AG04449 (cell line): ENCODE data around the gene PRKG1.
A peak's percentile ranks its signal among the peaks of the same experiment; 100 is the strongest.

ENCODE experiments used
- CTCF ChIA-PET: fragments of 350-600 bp; formaldehyde crosslinking; extraction: SDS; loops from one replicate; lab custom pipeline; 2021; ENCODE audit warnings: antibody characterized with exemption; lab: Yijun Ruan, JAX
- POLR2A ChIA-PET: fragments of 400-600, 350-600 bp; formaldehyde crosslinking; extraction: SDS; loops from one replicate; lab custom pipeline; 2020; ENCODE audit warnings: antibody characterized with exemption, inconsistent platforms; lab: Yijun Ruan, JAX
- DNase-seq: peaks from one replicate; pipeline ENCODE4 v3.0.0-alpha.2; 2010; ENCODE audit warnings: low read depth, low spot score
- H3K4me3 ChIP-seq: 2 replicates; pipeline ENCODE4 v1.5.1; 2011; ENCODE audit warnings: low read depth, mild to moderate bottlenecking, control low read depth, low read length
- TF ChIP-seq, protein P1 (sequence below): IDR thresholded peaks from one replicate; pipeline ENCODE4 v1.5.1; 2011; ENCODE audit warnings: mild to moderate bottlenecking, moderate library complexity, low read length, control low read depth, inconsistent platforms; ENCODE audit not compliant: insufficient read depth; ENCODE audit errors: missing control alignments

The PRKG1 gene

DNA sequence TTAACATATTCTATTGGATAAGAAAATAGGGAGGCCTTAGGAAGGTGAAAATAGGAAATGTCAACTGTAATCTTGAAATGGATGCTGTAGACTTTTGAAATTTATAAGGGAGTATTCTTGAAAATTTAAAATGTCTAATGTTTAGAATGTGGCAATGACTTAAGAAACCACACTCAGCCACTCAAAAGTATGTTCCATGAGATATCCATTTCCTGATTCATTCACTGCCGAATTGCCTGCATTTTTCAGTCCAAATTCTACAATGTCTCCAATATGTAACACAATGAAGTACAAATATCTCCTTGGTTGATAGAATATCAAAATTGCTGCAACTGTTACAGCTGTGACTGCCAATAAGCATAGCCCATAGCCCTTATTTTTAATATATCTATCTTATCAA, 25.9 kb downstream of the PRKG1 start:
- no peak overlapping the region for H3K4me3 ChIP-seq
- no peak for DNase-seq
- TF ChIP-seq, protein P1, sequence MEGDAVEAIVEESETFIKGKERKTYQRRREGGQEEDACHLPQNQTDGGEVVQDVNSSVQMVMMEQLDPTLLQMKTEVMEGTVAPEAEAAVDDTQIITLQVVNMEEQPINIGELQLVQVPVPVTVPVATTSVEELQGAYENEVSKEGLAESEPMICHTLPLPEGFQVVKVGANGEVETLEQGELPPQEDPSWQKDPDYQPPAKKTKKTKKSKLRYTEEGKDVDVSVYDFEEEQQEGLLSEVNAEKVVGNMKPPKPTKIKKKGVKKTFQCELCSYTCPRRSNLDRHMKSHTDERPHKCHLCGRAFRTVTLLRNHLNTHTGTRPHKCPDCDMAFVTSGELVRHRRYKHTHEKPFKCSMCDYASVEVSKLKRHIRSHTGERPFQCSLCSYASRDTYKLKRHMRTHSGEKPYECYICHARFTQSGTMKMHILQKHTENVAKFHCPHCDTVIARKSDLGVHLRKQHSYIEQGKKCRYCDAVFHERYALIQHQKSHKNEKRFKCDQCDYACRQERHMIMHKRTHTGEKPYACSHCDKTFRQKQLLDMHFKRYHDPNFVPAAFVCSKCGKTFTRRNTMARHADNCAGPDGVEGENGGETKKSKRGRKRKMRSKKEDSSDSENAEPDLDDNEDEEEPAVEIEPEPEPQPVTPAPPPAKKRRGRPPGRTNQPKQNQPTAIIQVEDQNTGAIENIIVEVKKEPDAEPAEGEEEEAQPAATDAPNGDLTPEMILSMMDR = no peak
- CTCF ChIA-PET = no interaction called here
- POLR2A ChIA-PET = no interaction called here

DNA sequence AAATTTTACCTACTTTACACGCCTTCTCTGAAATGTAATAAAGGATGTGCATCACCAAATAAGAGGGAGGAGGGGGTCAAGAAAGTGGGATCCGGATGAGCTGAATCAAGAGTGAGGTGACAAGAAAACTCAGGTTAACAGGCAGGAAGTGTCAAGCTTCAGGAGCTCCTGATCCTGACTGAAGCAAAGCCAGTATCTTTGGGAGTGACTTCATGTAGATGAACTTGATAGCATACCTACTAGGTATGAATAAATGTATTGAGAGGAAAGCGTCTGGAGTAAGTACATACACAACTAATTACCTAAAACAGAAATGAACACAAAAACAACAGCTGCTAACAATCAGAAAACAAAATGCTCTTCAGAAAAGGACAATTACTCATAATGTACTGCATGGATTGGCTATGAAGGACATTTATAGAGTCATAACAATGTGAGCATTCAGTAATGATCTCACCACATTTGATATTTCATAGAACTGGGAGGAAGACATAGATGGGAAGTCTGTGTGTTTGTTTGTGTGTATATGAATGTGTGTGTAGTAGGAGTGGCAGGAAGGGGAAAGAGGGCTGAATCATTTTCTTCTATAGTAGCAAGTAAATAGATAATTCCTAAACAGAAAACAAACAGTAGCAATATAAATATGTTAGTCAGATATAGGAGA, 29.4 kb downstream of the PRKG1 start:
- POLR2A ChIA-PET = no interaction called here
- DNase-seq = no peak
- H3K4me3 ChIP-seq = no peak overlapping the region
- CTCF ChIA-PET = interaction anchor here (3.6 kb wide), 1 partner anchor 10 kb away, joined by 14 read pairs; no protein-coding TSS in a partner anchor
- TF ChIP-seq, protein P1 = no peak

DNA sequence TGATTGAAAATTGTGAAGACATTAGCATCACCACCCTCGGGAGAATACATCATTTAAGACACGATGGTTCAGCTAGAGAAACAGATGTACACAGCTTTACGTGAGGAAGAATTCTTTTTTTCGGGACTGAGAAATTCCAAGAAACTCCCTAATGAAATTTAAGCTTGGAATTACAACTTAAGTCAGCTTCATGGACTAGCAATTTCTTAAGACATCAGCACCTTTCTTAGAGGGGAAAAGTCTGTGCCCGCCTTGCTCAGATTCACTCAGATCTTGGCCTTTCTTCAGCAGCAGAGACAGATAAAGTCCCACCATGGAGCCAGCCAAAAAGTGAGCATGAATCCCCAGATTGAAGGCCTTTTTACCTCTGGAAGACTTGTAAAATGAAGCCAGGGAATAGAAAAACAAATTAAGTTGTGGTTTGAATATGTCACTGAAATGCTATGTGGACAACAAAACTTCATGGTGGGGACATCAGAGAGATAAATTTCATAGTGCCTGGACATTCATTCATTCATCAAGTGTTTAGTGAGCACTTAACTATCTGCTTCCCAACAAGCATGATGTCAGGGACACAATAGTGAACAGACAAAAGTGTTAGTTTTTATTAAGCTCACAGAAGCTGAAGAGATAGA, 32.1 kb downstream of the PRKG1 start:
- ChIA-PET POLR2A (no interaction called here), CTCF (interaction anchor here (0.6 kb wide), 1 partner anchor 11 kb away, joined by 3 read pairs; no protein-coding TSS in a partner anchor)
- TF ChIP-seq, protein P1 = no peak
- H3K4me3 ChIP-seq = no peak overlapping the region
- DNase-seq = no peak

DNA sequence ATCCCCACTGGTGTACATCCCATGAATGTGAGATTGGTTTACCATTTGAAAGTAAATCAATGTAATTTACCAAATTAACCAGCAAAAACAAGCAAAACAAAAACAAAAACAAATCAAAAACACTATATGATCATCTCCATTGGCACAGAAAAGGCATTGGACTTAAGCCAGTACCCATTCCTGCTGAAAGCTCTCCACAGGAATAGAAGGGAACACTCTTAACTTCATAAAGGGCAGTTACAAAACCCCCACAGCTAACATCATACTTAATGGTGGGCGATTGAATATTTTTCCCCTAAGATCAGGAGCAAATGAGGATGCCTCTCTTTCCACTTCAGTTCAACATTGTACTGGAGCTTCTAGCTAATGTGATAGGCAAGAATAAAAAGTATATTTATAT, 34.1 kb downstream of the PRKG1 start:
- POLR2A ChIA-PET = no interaction called here
- no peak overlapping the region for H3K4me3 ChIP-seq
- TF ChIP-seq, protein P1 = no peak
- CTCF ChIA-PET = no interaction called here
- DNase-seq = no peak

DNA sequence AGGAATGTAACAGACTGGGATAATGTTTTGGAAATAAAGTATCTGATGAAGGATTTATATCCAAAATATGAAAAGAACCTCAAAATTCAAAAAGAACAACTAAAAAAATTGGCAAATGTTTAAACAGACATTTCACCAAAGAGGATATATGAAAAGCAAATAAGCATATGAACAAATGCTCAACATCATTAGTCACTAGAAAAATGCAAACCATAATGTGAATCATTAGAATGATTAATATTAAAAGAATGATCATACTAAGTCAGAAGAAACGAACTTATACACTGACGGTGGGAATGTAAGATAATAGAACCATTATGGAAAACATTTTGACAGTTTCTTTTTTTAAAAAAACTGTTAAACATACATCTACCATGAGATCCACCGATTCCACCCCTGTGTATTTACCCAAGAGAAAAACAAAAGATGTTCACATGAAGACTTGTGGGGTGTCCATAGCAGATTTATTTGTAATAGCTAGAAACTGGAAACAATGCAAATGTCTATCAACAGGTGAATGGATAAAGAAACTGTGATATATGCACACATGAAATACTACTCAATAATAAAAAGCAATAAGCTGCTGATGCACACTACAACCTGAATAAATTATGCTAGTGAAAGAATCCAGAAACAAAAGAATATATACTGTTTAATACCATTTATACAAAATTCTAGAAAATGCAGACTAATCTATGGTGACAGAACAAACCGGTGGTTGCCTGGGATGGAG, 35.7 kb downstream of the PRKG1 start:
- ChIA-PET POLR2A (no interaction called here), CTCF (interaction anchor here (1.0 to 1.2 kb wide), 2 partner anchors 12 to 276 kb away, joined by 3 read pairs; no protein-coding TSS in a partner anchor)
- TF ChIP-seq, protein P1 = no peak
- no peak overlapping the region for H3K4me3 ChIP-seq
- peak; percentile 34 for DNase-seq

DNA sequence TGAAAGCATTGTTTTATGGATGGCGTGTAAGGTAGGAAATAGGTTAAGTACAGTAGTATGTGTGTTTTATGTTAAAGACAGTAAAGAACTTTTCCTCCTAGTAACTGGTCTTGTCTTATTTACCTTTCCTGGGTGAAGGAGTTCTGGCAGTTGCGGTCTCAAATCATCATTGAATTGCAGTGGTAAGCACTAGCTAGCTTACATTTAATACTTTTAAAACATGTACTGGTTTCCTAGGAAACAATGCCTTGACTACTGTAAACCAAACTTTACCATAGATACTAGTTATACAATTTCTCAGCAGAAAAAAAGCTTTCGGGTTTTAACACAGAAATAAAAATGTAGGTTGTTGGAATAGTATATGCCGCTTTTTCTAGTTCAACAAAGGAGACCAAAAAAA, 37.7 kb downstream of the PRKG1 start:
- H3K4me3 ChIP-seq = no peak overlapping the region
- TF ChIP-seq, protein P1 = no peak
- ChIA-PET POLR2A (no interaction called here), CTCF (interaction anchor here (1.4 to 1.5 kb wide), 2 partner anchors 39 to 310 kb away, joined by 3 read pairs; no protein-coding TSS in a partner anchor)
- DNase-seq = no peak
